Mucosa of gallbladder (tissue), 1 donor: ENCODE results near the gene NCKAP1. TPM values are rescaled to one million over a fixed set of nuclear protein-coding genes. Genes with fewer than 3 reads are reported as not detected.
"Not testable (repeated sequence)": the region's sequence is repeated elsewhere in the genome, so short reads cannot be mapped to it uniquely, and the experiment has no call there.

Experiments used
- DNase-seq: peaks from one replicate; pipeline ENCODE4 v3.0.0-alpha.2; 2020; ENCODE audit warnings: low spot score
- total RNA-seq: library from RNA; stranded (reverse); gene quantifications from one replicate; pipeline ENCODE4 v1.2.1, GENCODE V29; 2021
- donor health status: DM: no; HTN: no; CAD: no.

NCKAP1 gene
- total RNA-seq, 1 donor from 2014 or later, result 127 TPM

DNA sequence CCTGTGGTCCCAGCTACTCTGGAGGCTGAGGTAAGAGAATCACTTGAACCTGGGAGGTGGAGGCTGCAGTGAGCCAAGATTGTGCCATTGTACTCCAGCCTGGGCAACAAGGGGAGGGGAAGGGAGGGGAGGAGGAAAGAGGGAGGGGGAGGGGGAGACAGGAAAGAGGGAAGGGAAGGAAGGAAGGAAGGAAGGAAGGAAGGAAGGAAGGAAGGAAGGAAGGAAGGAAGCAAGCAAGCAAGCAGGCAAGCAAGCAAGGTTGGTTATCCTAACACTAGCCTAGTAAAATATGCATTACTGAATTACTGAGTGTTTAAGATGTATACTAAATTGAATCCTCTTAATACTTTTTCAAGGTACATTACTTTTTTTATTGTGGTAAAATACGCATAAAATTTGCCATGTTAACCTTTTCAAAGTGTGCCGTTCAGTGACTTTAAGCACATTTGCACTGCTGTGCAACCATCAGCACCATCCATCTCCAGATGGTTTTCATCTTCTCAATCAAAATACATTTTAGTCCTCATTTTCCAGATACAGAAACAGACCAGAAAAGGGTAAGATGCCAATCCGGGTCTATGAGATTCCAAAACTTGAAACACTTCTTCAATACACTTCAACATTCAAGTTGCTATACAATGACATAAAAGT, 28.9 kb downstream of the NCKAP1 start:
- no peak for DNase-seq

DNA sequence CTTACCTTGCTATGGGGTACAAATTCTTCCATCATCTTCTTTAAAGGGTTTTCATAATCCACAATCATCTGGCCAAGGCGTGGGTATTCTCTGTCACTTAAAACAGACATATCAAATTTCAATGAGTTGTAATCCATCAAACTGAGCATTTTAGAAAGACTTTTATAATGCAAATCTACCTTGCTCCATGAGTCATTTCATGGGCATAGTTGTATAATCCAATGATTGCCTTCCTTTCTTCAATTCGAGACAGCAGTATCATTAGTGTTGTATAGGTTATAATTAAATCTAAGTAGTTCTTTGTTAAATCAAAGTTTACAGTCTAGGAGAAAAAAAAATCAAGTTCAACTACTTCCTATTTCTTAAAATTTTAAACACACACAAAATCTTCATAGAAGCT, 36.3 kb downstream of the NCKAP1 start:
- DNase-seq, result no peak

DNA sequence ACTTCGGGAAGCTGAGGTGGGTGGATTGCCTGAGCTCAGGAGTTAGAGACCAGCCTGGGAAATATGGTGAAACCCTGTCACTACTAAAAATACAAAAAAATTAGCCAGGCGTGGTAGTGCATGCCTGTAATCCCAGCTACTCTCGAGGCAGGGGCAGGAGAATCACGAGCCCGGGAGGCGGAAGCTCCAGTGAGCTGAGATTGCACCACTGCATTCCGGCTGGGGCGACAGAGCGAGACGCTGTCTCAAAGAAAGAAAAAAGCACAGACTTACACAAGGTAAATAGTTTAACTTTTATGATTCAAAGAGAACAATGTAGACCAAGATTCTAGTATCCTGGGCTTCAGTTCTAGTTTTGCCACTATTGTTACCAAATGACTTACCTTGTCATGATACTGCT, 37.4 kb downstream of the NCKAP1 start:
- DNase-seq, result no peak

DNA sequence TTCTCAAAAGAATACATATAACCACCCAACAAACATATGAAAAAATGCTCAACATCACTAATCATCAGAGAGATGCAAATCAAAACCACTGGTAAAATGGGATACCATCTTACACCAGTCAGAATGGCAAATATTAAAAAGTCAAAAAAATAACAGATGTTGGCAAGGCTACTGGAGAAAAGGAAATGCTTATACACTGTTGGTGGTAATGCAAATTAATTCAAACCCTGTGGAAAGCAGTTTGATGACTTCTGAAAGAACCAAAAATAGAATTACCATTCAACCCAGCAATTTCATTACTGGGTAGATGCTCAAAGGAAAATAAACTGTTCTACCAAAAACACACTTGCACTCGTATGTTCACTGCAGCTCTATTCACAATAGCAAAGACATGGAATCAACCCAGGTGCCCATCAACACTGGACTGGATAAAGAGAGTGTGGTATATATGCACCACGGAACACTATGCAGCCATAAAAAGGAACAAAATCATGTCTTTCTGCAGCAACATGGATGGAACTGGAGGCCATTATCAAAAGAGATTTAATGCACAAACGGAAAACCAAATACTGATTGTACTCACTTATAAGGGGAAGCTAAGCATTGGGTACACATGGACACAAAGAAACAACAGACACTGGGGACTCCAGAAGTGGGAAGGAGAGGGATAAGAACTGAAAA, 38.8 kb downstream of the NCKAP1 start:
- no peak for DNase-seq

DNA sequence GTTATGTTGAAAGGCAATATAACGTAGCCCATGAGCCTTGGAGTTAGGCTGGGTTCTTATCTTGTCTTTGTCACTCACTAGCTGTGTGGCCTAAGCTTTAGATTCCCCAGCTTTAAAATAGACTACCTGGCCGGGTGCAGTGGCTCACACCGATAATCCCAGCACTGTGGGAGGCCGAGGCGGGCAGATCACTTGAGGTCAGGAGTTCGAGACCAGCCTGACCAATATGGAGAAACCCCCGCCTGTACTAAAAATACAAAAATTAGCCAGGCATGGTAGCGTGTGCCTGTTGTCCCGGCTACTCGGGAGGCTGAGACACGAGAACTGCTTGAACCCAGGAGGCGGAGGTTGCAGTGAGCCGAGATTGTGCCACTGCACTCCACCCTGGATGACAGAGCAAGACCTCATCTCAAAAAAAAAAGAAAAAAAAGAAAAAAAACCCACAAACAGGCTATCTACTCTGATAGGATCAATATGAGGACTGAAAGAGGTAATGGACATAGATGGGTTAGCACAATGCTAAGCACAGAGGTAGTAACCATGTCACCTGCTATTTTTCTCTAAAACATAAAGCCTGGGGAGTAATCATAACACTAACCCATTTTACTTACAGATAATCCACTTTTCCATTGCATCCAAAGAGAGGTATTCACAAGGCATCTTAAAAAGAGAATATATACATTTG, 43.9 kb downstream of the NCKAP1 start:
- DNase-seq, result no peak

DNA sequence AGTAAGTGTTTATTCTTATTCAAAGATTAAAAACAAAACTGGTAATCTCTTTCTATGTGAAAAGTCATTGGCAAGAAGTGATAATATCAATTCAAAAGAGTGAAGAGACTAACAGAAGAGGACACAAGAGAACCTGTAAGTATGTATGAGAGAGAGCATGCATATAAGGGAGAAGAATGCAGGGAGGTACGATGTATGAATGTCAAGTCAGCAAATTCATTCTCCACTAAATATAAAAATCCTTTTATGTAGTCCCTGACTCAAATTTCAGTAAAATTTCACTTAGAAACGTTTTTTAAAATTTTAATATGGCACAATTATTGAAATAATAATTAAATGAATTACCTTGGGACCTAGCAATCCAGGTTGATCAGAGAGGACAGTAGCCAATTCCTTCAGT, 55.3 kb downstream of the NCKAP1 start:
- no peak for DNase-seq

DNA sequence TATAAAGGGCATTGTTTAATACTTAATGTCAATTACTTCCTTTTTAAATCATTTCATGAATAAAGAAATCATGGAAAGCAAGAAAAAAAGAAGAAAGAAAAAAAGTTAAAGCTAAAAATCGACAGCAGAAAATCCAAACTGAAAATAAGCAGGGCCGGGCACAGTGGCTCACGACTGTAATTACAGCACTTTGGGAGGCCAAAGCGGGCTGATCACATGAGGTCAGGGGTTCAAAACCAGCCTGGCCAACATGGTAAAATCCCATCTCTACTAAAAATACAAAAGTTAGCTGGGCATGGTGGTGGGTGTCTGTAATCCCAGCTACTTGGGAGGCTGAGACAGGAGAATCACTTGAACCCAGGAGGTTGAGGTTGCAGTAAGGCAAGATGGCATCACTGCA, 56.8 kb downstream of the NCKAP1 start:
- DNase-seq, result not testable (repeated sequence)

DNA sequence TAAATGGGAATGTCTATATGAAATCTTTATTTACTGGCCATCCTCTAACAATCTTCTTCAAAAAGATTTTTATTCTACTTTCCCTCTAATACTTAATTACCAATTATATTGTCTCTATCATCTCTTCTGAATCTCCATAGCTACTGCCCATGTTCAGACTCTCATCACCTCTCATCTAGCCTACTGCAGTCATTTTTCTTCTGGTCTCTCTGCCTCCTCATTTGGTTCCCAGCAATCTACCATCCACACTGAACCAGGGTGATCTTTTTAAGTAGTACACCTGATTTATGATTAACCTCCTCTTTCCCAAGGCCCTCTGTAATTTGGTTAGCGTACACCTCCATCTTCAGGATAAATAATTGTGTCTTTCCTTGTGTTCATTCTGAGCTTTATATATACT, 57.6 kb downstream of the NCKAP1 start:
- DNase-seq, result no peak

DNA sequence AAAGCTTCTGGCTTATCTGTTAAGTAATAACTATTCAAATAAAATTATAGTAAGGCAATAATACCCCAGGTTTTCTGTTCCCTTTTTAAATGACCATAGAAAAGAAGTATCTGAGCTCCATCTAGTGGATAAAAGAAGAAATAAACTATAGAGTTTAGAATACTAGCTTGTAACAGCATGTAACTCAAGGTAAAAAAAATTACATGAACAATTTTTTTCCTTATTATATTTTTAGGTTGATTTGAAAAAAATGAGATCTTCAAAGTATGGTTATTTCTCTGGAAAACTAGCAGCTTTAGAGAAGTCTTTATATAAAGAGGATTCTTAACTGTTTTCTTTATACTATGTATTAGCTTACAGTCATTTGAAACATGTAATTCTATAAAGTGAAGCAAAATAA, 58.1 kb downstream of the NCKAP1 start:
- no peak for DNase-seq

DNA sequence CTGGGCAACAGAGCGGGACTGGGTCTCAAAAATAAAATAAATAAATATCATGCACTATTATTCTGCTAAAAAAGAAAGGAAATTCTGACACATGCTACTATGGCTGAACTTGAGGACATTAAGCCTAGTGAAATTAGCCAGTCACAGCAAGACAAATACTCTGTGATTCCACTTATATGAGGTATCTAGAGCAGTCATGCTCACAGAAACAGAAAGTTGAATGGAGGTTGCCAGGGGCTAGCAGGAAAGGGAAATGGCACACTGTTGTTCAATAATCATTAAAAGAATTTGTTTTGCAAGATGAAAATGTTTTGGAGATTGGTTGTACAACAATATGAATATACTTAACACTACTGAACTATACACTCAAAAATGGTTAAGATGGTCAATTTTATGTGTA, 60.8 kb downstream of the NCKAP1 start:
- DNase-seq, result no peak

DNA sequence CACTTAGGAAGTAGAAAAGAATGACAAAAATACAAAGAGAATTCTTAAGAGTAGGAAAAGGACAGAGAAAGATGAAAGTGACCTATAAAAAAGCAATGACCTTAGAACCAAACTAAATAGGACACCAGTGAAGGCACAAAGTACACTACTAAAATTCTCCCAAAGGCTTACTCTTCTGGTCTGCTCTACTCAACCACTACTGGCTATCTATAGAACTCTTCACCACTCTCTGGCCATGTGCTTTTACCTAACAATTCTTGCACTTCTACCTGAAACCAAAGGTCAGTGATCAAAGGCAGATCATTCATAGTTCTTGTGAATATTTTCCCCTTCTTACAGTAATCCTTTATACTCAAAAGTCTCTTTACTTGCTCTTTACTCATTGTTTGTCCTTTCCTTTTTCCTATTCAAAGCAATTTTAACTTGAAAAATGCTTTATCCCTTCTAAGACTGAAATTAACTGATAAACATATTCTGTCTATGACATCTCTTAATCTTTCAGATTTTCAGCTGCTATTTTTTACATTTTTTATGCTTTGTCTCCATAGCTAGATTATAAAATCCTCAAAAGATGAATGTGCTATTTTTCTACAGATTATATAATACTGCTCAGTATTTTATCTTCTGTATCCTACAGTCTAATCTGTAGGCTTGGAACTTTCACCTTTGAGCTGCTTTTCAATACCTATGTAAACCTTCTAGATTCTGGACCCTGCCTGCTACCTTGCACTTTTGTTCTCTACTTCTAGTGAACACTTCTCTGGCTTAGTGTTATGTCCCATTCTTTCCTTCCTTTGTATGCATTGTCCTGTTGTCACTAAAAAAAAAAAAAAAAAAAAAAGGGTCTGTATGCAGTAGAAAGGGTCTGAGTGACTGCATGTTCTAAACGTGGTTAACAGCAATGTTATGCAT, 64.6 kb downstream of the NCKAP1 start:
- DNase-seq, result no peak

DNA sequence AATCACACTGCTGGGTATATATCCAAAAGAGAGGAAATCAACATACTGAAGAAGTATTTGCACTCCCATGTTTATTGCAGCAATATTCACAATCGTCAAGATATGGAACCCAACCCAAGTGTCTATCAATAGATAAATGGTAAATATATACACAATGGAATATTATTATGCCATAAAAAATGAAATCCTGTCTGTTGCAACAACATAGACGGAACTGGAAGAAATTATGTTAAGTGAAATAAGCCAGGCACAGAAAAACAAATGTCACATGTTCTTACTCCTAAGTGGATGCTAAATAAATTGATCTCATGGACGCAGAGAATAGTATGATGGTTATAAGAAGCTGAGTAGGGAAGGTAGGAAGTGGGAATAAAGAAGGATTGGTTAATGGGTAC, 65.7 kb downstream of the NCKAP1 start:
- DNase-seq, result no peak

DNA sequence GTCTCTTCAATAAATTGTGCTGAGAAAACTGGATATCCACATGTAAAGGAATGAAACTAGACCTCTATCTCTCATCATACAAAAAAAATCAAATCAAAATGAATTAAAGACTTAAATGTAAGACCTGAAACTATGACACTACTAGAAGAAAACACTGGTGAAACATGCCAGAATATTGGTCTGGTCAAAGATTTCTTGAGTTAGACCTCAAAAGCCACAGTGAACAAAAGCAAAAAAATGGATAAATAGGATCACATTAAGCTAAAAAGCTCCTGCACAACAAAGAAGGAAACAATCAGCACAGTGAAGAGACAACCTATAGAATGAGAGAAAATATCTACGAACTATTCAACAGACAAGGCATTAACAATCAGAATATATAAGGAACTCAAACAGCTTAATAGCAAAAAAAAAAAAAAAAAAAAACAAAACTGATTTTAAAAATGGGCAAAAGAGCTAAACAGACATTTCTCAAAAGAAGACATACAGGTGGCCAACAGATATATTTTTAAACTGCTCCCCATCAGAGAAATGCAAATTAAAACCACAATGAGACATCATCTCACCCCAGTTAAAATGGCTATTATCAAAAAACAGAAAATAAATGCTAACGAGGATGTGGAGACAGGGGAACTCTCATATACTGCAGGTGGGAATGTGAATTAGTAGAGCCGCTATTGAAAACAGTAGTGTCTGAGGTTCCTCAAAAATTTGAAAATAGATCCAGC, 66.3 kb downstream of the NCKAP1 start:
- DNase-seq, result no peak

DNA sequence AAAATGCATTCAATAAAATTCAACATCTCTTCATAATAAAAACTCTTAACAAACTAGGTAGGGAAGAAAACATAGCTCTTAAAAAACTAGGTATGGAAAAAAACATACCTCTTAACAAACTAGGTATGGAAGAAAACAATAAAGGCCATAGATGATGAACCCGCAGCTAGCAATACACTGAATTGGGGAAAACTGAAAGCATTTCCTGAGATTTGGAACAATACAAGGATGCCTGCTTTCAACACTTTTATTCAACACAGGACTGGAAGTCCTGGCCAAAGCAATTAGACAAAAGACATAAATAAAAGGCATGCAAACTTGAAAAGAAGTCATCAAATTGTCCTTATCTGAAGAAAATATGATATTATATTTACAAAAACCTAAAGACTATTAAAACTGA, 67.8 kb downstream of the NCKAP1 start:
- no peak for DNase-seq

DNA sequence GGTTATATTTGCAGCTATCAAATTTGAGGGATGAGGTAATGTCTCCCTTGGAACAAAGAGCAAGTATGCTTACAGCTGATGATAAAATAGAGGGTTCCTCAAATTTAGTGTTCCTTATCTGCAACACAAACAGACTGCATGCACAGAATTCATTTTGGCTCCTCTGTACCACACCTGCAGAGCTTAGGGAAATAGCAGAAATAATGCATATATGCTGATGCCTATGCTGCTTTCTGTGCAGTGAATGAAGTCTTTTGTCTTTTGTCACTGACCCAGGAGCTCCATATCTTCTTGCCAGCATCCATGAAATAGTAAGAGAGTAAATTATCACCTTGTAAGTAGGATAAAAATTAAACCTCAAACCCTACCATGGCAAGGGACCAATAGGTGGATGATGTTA, 69.8 kb downstream of the NCKAP1 start:
- DNase-seq, result no peak

DNA sequence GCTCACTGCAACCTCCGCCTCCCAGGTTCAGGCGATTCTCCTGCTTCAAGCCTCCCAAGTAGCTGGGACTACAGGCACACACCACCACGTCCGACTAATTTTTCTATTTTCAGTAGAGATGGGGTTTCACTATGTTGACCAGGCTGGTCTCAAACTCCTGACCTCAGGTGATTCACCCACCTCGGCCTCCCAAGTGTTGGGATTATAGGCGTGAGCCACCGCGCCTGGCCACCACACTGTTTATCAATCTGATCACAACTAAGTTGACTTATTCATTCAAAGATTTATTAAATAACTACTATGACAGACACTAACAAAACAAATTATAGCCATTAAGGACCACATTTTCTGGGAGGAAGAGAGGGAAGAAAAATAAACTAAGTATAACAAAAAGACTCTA, 71.9 kb downstream of the NCKAP1 start:
- not testable (repeated sequence) for DNase-seq

DNA sequence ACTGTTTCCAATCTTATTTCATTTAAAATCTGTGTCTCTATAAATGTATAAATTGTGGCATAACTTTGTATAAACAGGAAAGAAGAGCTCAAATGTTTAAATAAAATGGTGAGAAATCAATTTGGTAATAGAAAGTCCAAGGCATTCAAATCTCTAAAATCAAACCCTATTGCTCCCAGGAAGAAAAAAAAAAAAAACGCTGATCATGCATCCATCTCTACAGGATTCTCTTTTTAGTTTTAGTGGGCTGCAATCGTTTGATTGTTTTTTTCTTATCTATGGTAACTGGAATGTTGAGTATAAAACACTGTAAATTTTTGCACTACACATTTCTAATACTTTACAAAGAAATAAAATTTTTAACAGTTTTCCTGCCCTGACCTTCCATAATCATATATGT, 75.6 kb downstream of the NCKAP1 start:
- no peak for DNase-seq

DNA sequence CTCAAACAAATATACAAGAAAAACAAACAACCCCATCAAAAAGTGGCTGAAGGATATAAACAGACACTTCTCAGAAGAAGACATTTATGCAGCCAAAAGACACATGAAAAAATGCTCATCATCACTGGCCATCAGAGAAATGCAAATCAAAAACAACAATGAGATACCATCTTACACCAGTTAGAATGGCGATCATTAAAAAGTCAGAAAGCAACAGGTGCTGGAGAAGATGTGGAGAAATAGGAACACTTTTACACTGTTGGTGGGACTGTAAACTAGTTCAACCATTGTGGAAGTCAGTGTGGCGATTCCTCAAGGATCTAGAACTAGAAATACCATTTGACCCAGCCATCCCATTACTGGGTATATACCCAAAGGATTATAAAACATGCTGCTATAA, 77.4 kb downstream of the NCKAP1 start:
- not testable (repeated sequence) for DNase-seq

DNA sequence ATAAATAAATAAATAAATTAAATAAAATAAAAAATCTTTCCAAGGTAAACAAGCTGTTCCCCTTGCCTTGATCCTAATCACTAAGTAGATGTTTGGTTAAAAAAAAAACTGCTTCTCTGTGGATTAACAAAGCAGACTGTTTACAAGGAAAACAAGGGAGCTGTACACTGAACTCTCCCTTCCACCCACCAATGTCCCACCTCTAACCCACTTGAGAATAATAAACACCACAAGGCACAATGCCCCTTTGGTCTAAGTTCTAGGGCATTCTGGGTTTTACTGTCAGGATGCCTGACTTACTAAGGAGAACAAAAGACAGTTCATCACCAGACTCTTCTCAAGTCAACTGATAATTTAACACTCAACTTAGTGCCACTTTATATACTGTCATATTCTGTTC, 83.5 kb downstream of the NCKAP1 start:
- no peak for DNase-seq

DNA sequence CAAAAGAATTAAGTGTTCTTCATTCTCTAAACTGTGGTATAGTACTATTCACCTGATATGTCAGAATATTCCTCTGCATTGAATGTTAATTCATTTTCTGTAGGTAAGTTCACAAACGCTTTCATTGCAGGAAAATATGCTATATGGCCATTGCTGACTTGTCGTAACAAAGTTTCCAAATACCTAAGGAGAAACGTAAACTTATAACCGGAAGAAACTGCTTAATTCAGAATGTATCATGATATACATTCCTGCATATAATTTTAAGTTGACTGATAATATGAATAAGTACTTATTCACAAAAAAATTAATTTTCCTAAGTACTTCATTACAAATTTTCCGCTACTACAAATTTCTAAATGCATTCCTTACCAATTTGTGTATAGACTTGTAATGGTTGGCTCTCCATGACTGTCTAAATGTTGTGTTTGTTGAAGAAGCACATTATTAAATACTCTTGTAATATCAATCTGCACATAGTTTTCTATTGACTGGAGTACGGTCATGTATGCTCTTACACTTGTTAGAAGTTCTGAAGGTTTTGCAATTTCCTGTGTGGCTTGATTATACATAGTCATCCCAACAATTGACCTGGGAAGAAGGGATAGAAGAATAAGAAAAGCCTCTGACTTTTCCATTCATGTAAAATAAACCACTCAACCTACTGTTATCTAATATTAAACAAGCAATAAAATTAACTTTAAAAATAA, 85.4 kb downstream of the NCKAP1 start:
- no peak for DNase-seq
